ENCODE data around the gene RPS21.

DNA sequence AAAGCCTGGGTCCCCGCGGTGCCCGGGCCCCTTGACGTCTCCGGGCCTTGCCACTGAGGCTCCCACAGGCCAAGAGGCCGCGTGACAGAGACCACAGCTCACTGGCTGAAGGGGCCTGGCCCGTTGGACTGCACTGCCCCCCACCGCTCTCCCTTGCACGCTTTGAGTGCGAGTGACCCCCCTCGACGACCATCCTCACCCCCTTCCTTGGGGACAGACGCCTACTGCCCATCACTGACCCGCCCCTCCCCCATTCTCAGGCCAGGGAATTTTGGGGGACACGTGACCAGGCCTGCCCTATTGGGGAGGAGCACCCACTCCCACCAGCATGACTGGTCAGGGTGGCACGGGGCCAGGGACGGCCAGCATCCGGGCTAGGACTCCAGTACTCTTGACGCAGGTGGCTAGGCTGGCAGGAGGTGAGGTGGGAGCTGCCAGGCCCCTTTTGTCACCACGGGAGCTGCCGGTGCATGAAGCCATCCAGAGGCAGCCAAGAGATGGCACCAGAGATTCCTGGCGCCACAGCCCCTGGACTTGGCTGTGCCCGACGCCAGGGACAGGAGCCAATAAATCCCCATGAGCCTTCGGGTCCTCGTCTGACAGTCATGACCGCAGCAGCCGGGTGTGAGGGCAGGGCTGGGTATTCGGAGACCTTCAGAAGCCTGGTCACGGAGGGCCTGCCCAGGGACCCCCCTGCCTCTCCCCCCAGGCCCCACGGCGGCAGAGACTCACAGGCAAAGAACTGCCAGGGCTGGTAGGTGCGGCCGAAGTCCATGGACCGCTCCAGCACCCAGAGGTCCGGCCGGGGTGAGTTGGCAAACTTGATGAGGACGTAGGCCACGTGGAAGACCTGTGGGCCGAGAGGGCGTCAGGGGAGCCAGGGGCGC lies 34.3 kb upstream of the RPS21 start:
- TF ChIP-seq ARNTL (CRISPR knock-in tag; IDR thresholded peaks at IDR 0.05; ENCODE audit: borderline replicate concordance, low read depth) (no peak), OSR1 (CRISPR knock-in tag; IDR thresholded peaks at IDR 0.05) (no peak), PATZ1 (CRISPR knock-in tag; IDR thresholded peaks at IDR 0.05; ENCODE audit: borderline replicate concordance) (no peak)

All from SK-N-SH treated with all-trans-retinoic acid at 6 μM for 48 hours (cell line).